Measurements from ENCODE around the gene IFITM10. TPM values are rescaled to one million over a fixed set of nuclear protein-coding genes. Genes with fewer than 3 reads are reported as not detected.

Gene IFITM10
- total and polyA plus RNA-seq, 2 donors (not counting 1 experiment from before 2014, with no cell fraction given), result 0.09 to 1.7 TPM

DNA sequence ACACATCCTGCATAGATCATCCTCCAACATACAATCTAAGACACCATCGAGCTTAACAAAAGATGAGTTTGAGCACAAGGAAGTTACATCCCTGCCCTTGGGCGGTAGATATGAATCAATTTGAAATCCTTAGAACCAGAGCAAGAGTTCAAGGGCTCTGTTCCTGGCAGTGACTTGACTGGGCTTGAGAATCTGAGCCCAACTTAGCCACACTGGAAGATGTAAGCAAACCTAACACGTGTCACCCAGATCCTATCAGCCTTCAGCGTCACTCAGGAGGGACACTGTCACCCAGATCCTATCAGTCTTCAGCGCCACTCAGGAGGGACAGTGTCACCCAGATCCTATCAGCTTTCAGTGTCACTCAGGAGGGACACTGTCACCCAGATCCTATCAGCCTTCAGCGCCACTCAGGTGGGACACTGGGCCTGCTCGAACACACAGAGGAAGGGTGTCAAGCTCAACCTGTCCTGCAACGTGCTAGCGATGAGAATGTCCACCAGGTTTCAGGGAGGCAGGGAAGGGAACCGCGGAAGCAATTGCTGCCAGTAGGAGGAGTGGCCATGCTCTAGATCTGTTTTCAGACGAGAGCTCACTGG is 46.1 kb upstream of the IFITM10 start:
- no peak overlapping the region for H3K4me2 ChIP-seq (replicated peaks; ENCODE audit: low read depth, low read length, poor library complexity, severe bottlenecking)
- 87% methylated on average over 12 of the region's 12 CpGs for WGBS (ENCODE audit: insufficient coverage)
- H3K27ac ChIP-seq (ENCODE audit: low read length in 2 of 2), result no peak overlapping the region
- ATAC-seq (ENCODE audit: low read depth) (no peak), DNase-seq (no peak)
- peaks cover 0 to 7% (median 0%) of the 10 kb centered on the region in 4 experiments for H3K27me3 ChIP-seq (replicated peaks in 1 of 4; ENCODE audit: control extremely low read depth in 1 of 4, control insufficient read depth in 3 of 4, insufficient read depth in 4 of 4, low read length in 3 of 4)
- H3K4me1 Mint-ChIP-seq, result peaks cover 2% of the 10 kb centered on the region
- H3K79me2 ChIP-seq (ENCODE audit: control insufficient read depth, insufficient read depth, low read length), result no peaks in the 10 kb centered on the region
- CTCF ChIA-PET, result no interaction called here
- peak overlapping the region; percentile 60 for H3K27ac Mint-ChIP-seq
- no peaks in the 10 kb centered on the region for H3K36me3 ChIP-seq (replicated peaks in 1 of 2; ENCODE audit: control extremely low read depth in 1 of 2, control insufficient read depth in 1 of 2, extremely low read depth in 1 of 2, insufficient read depth in 2 of 2, low read length in 1 of 2)
- H4K20me1 ChIP-seq (ENCODE audit: control insufficient read depth, insufficient read depth, low read length, poor library complexity, severe bottlenecking), result no peaks in the 10 kb centered on the region
- H3K9me3 ChIP-seq (ENCODE audit: control extremely low read depth in 1 of 3, control insufficient read depth in 2 of 3, insufficient read depth in 1 of 3, low read length in 2 of 3), result no peaks in the 10 kb centered on the region
- no peak overlapping the region for H3K4me3 Mint-ChIP-seq
- no peaks in the 10 kb centered on the region for H3K9me3 Mint-ChIP-seq (ENCODE audit: insufficient read depth)
- H3K27me3 Mint-ChIP-seq, result peaks cover 49% of the 10 kb centered on the region
- intact Hi-C loops (cut with micrococcal nuclease), result no loop called here
- POLR2A ChIA-PET, result no interaction called here
- no peak overlapping the region for H3K9ac ChIP-seq (ENCODE audit: low read length)
- no peak for TF ChIP-seq EZH2 (IDR thresholded peaks at IDR 0.05; ENCODE audit: borderline replicate concordance, insufficient read depth, low read depth, low read length, poor library complexity, severe bottlenecking)
- TF ChIP-seq, protein P1, sequence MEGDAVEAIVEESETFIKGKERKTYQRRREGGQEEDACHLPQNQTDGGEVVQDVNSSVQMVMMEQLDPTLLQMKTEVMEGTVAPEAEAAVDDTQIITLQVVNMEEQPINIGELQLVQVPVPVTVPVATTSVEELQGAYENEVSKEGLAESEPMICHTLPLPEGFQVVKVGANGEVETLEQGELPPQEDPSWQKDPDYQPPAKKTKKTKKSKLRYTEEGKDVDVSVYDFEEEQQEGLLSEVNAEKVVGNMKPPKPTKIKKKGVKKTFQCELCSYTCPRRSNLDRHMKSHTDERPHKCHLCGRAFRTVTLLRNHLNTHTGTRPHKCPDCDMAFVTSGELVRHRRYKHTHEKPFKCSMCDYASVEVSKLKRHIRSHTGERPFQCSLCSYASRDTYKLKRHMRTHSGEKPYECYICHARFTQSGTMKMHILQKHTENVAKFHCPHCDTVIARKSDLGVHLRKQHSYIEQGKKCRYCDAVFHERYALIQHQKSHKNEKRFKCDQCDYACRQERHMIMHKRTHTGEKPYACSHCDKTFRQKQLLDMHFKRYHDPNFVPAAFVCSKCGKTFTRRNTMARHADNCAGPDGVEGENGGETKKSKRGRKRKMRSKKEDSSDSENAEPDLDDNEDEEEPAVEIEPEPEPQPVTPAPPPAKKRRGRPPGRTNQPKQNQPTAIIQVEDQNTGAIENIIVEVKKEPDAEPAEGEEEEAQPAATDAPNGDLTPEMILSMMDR (IDR thresholded peaks at IDR 0.05), result no peak
- no peak overlapping the region for H2AFZ ChIP-seq (ENCODE audit: insufficient read depth, low read depth, low read length, poor library complexity, severe bottlenecking)
- no peak overlapping the region for H3K4me3 ChIP-seq (ENCODE audit: control extremely low read depth in 1 of 5, extremely low read depth in 1 of 5, insufficient read depth in 1 of 5, low read depth in 2 of 5, low read length in 4 of 5)
- H3K4me1 ChIP-seq (ENCODE audit: control insufficient read depth in 2 of 2, insufficient read depth in 2 of 2, low read length in 2 of 2), result no peaks in the 10 kb centered on the region

DNA sequence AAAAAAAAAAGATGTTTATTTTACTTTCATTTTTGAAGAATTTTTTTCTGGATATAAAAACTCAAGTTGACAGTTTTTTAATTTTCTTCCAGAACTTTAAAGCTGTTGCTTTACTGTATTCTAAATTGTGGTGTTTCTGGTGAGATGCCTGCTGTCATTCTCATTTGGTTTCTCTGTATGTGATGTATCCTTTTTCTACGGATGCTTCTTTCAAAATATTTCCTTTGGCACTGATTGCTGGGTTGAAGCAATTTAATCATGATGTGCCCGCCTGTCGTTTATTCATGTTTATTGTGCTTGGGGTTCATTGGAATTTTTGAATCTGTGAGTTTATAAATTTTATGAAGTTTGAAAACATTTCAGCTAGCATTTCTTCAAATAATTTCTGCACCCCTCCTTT is 42.7 kb upstream of the IFITM10 start:
- H3K4me3 ChIP-seq (ENCODE audit: control extremely low read depth in 1 of 5, extremely low read depth in 1 of 5, insufficient read depth in 1 of 5, low read depth in 2 of 5, low read length in 4 of 5), result no peak overlapping the region
- CTCF ChIA-PET, result interaction anchor here (0.7 kb wide), 2 partner anchors 814 to 1064 kb away, joined by 3 to 4 read pairs; no protein-coding TSS in a partner anchor
- H4K20me1 ChIP-seq (ENCODE audit: control insufficient read depth, insufficient read depth, low read length, poor library complexity, severe bottlenecking), result no peaks in the 10 kb centered on the region
- no peak overlapping the region for H3K27ac ChIP-seq (ENCODE audit: low read length in 2 of 2)
- no peaks in the 10 kb centered on the region for H3K9me3 ChIP-seq (ENCODE audit: control extremely low read depth in 1 of 3, control insufficient read depth in 2 of 3, insufficient read depth in 1 of 3, low read length in 2 of 3)
- TF ChIP-seq EZH2 (IDR thresholded peaks at IDR 0.05; ENCODE audit: borderline replicate concordance, insufficient read depth, low read depth, low read length, poor library complexity, severe bottlenecking), result no peak
- TF ChIP-seq, protein P1 (IDR thresholded peaks at IDR 0.05), result no peak
- ATAC-seq (ENCODE audit: low read depth) (no peak), DNase-seq (no peak)
- H3K4me1 ChIP-seq (ENCODE audit: control insufficient read depth in 2 of 2, insufficient read depth in 2 of 2, low read length in 2 of 2), result no peaks in the 10 kb centered on the region
- 100% methylated on average over 1 of the region's 3 CpGs for WGBS (ENCODE audit: insufficient coverage)
- H3K27ac Mint-ChIP-seq, result no peak overlapping the region
- H3K4me2 ChIP-seq (replicated peaks; ENCODE audit: low read depth, low read length, poor library complexity, severe bottlenecking), result no peak overlapping the region
- H3K36me3 ChIP-seq (replicated peaks in 1 of 2; ENCODE audit: control extremely low read depth in 1 of 2, control insufficient read depth in 1 of 2, extremely low read depth in 1 of 2, insufficient read depth in 2 of 2, low read length in 1 of 2), result no peaks in the 10 kb centered on the region
- peaks cover 2% of the 10 kb centered on the region for H3K4me1 Mint-ChIP-seq
- H3K79me2 ChIP-seq (ENCODE audit: control insufficient read depth, insufficient read depth, low read length), result no peaks in the 10 kb centered on the region
- peaks cover 36% of the 10 kb centered on the region for H3K27me3 Mint-ChIP-seq
- intact Hi-C loops (cut with micrococcal nuclease), result no loop called here
- H3K9me3 Mint-ChIP-seq (ENCODE audit: insufficient read depth), result no peaks in the 10 kb centered on the region
- no peak overlapping the region for H3K9ac ChIP-seq (ENCODE audit: low read length)
- H2AFZ ChIP-seq (ENCODE audit: insufficient read depth, low read depth, low read length, poor library complexity, severe bottlenecking), result no peak overlapping the region
- POLR2A ChIA-PET, result no interaction called here
- peaks cover 0 to 7% (median 0%) of the 10 kb centered on the region in 4 experiments for H3K27me3 ChIP-seq (replicated peaks in 1 of 4; ENCODE audit: control extremely low read depth in 1 of 4, control insufficient read depth in 3 of 4, insufficient read depth in 4 of 4, low read length in 3 of 4)
- no peak overlapping the region for H3K4me3 Mint-ChIP-seq

All from B cell (primary cell).